Aorta (tissue), 5 donors: ENCODE data around the gene ANAPC2. TPM values are rescaled to one million over a fixed set of nuclear protein-coding genes. Genes with fewer than 3 reads are reported as not detected.

Source experiments
- ATAC-seq: fragments of 200-7000 bp; cut with Tn5 transposase; one replicate; pipeline ENCODE4 v1.9.1; 2022; ENCODE audit warnings: moderate library complexity; ENCODE audit not compliant: low FRiP score
- DNase-seq, 2 donors: peaks; one replicate each; pipeline ENCODE4 v3.0.0-alpha.2; 2020
- H3K27ac ChIP-seq, 2 donors: one replicate each; pipeline ENCODE4 v1.5.1; 2013; ENCODE audit warnings: low read length in 2 of 2, mild to moderate bottlenecking in 2 of 2, moderate library complexity in 2 of 2, control low read depth in 1 of 2, inconsistent platforms in 1 of 2, low read depth in 1 of 2
- H3K27me3 ChIP-seq, 2 donors: one replicate each; pipeline ENCODE4 v1.6.1; 2013; ENCODE audit warnings: control low read depth in 1 of 2, low read length in 1 of 2, mild to moderate bottlenecking in 1 of 2, moderate library complexity in 1 of 2; ENCODE audit not compliant: insufficient read depth in 2 of 2, control insufficient read depth in 1 of 2
- H3K36me3 ChIP-seq, 2 donors: one replicate each; pipeline ENCODE4 v1.6.1; 2013; ENCODE audit warnings: control low read depth in 1 of 2, low read length in 1 of 2, mild to moderate bottlenecking in 1 of 2; ENCODE audit not compliant: insufficient read depth in 2 of 2, control insufficient read depth in 1 of 2
- H3K4me1 ChIP-seq, 2 donors: one replicate each; pipeline ENCODE4 v1.6.1; 2013; ENCODE audit warnings: low read length in 2 of 2, control low read depth in 1 of 2, mild to moderate bottlenecking in 1 of 2, moderate library complexity in 1 of 2; ENCODE audit not compliant: insufficient read depth in 2 of 2, control insufficient read depth in 1 of 2
- H3K4me3 ChIP-seq, 2 donors: one replicate each; pipeline ENCODE4 v1.5.1; 2013; ENCODE audit warnings: low read length in 2 of 2, control low read depth in 1 of 2, mild to moderate bottlenecking in 1 of 2
- H3K9me3 ChIP-seq: one replicate; pipeline ENCODE4 v1.6.1; 2013; ENCODE audit warnings: mild to moderate bottlenecking, low read length; ENCODE audit not compliant: control insufficient read depth
- WGBS, 2 donors: extraction: QIAGEN DNeasy Blood & Tissue Kit; methylation state at CpG; one replicate each; pipeline ENCODE4 v1.1.7; 2013; 5-methylcytosine and 5-hydroxymethylcytosine counted together
- intact Hi-C, 2 donors: fragments of 100-400 bp; cut with DNase I; formaldehyde crosslinking; loops; one replicate each; pipeline versions ENCODE4 v1.14.2 to v1.15.0; 2022
- polyA plus RNA-seq, 2 donors: library from polyadenylated mRNA; stranded (reverse); fragments of 200-250 nt; gene quantifications; one replicate each; pipeline ENCODE4 v1.2.3, GENCODE V29; 2013
- total RNA-seq, 2 donors: library from RNA; stranded (reverse); fragmentation: NEBNext Ultra II Directional; extraction: Animal tissue kit (Norgen Biotek cat#: 25700); gene quantifications; one replicate each; pipeline ENCODE4 v1.2.1, GENCODE V29; 2021
- donor health status: healthy with polysubstance abuse.
- donor health status: Bipolar disorder and iron deficiency.
- donor health status: DM: no; HTN: no; CAD: no.
- donor health status: DM: no; HTN: no; CAD: no.
- donor health status: DM: yes; HTN: yes; CAD: no.

Gene ANAPC2
- total and polyA plus RNA-seq, 4 donors, result 13.3 to 84.5 (median 46.4) TPM

DNA sequence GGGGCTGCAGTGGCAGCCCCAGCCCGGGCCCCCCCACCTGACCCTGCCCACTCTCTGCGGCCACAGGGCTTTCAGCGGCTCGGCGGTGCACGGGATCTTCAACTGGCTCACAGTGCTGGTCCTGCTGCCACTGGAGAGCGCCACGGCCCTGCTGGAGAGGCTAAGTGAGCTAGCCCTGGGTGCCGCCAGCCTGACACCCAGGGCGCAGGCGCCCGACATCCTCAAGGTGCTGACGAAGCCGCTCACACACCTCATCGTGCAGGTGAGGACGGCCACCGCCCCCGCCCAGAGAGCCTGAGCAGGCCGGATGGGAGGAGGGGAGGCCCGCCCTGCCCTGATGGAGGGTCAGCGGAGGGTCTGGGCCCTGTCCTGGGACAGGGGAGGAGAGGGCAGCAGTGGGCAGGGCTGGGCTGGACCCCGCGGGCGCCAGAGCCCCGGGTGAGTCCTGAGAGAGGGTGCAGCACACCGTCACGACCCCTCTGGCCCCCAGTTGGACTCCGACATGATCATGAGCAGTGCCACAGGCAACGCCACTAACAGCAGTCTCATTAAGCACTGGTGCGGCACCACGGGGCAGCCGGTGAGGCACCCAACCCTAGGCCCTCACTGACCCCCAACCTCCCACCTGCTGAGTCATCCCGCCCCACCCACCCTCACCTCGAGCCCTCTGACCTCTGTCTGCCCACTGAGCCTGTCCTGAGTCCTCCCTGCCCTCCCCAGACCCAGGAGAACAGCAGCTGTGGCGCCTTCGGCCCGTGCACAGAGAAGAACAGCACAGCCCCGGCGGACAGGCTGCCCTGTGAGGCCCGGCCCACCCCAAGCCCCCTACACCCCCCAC lies 45.0 kb upstream of the ANAPC2 start:
- ATAC-seq (no peak), DNase-seq (no peak)
- intact Hi-C loops, result no loop called here
- 73 to 78% methylated on average over 34 to 40 of the region's 40 CpGs for WGBS, 2 donors
- Histone ChIP-seq H3K9me3 (no peaks in the 10 kb centered on the region), H3K27me3 (no peaks in the 10 kb centered on the region), H3K4me1 (no peaks in the 10 kb centered on the region), H3K4me3 (no peak overlapping the region), H3K27ac (no peak overlapping the region), H3K36me3 (no peaks in the 10 kb centered on the region)

GRCh38 chr9:137232510-137232909 lies 44.1 kb upstream of the ANAPC2 start:
- Histone ChIP-seq H3K4me3 (no peak overlapping the region), H3K9me3 (no peaks in the 10 kb centered on the region), H3K4me1 (no peaks in the 10 kb centered on the region), H3K36me3 (no peaks in the 10 kb centered on the region), H3K27me3 (no peaks in the 10 kb centered on the region), H3K27ac (no peak overlapping the region)
- ATAC-seq (no peak), DNase-seq (no peak)
- intact Hi-C loops, result no loop called here
- 70 to 80% methylated on average over 23 to 24 of the region's 24 CpGs for WGBS, 2 donors

DNA sequence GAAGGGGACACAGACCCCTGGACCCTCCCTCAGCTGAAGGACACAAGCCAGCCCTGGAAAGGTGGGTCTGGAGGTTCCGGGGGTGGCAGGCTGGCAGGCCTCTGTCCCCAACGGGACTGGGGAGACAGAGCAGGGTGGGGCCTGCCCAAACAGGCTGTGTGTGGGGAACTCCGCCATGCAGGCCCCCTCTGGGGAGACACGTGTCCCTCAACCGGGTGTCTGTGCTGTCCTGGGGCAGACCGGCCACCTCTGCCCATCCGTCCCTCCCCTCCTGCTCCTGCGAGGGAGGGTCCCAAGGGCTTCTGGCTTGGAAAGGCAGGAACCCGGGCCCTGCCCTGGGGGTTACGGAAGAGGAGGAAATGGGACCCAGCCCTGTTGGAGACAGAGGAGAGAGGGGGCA lies 43.7 kb upstream of the ANAPC2 start:
- Histone ChIP-seq H3K4me1 (no peaks in the 10 kb centered on the region), H3K36me3 (no peaks in the 10 kb centered on the region), H3K27ac (no peak overlapping the region), H3K4me3 (no peak overlapping the region), H3K9me3 (no peaks in the 10 kb centered on the region), H3K27me3 (no peaks in the 10 kb centered on the region)
- intact Hi-C loops, result no loop called here
- ATAC-seq (no peak), DNase-seq (no peak)
- 62 to 70% methylated on average over 10 of the region's 10 CpGs for WGBS, 2 donors

GRCh38 chr9:137231372-137232039 lies 43.1 kb upstream of the ANAPC2 start:
- no peaks in the 10 kb centered on the region for H3K4me1 ChIP-seq
- DNase-seq, result no peak
- no peaks in the 10 kb centered on the region for H3K27me3 ChIP-seq
- H3K36me3 ChIP-seq, result no peaks in the 10 kb centered on the region
- no peak overlapping the region for H3K27ac ChIP-seq
- no peaks in the 10 kb centered on the region for H3K9me3 ChIP-seq
- no peak for ATAC-seq
- WGBS, 2 donors, result 82 to 90% methylated on average over 19 to 23 of the region's 23 CpGs
- H3K4me3 ChIP-seq, result no peak overlapping the region
- intact Hi-C loops, result no loop called here

- Histone ChIP-seq H3K4me3 (no peak within 1 kb of the TSS), H3K27ac (no peak within 1 kb of the TSS), H3K4me1 (no peaks in the 10 kb centered on the region), H3K27me3 (no peaks in the 10 kb centered on the region), H3K36me3 (no peaks in the 10 kb centered on the region), H3K9me3 (no peaks in the 10 kb centered on the region)
- no peak for ATAC-seq
- WGBS, 2 donors, result 70 to 78% methylated on average over 13 to 14 of the region's 14 CpGs
- DNase-seq, result no peak
- intact Hi-C loops, result no loop called here
Observed at GRCh38 chr9:137230705-137231371, 42.5 kb upstream of the ANAPC2 start, which contains the start of gene SLC34A3. SLC34A3 (plus strand) TSS chr9:137230901; CDS start chr9:137231703, 802 bp downstream.

GRCh38 chr9:137229903-137230704 lies 41.7 kb upstream of the ANAPC2 start:
- Histone ChIP-seq H3K9me3 (no peaks in the 10 kb centered on the region), H3K27me3 (no peaks in the 10 kb centered on the region), H3K27ac (no peak overlapping the region), H3K36me3 (no peaks in the 10 kb centered on the region), H3K4me1 (no peaks in the 10 kb centered on the region), H3K4me3 (no peak overlapping the region)
- DNase-seq, result no peak
- intact Hi-C loops, result loop anchor here (2.0 to 5.0 kb wide), 2 partner anchors 107 to 108 kb away; no protein-coding TSS in a partner anchor
- ATAC-seq, result no peak
- 60 to 61% methylated on average over 28 to 31 of the region's 31 CpGs for WGBS, 2 donors

GRCh38 chr9:137228968-137229896 lies 40.9 kb upstream of the ANAPC2 start:
- Histone ChIP-seq H3K36me3 (no peaks in the 10 kb centered on the region), H3K9me3 (no peaks in the 10 kb centered on the region), H3K27me3 (no peaks in the 10 kb centered on the region), H3K4me3 (no peak overlapping the region), H3K4me1 (no peaks in the 10 kb centered on the region), H3K27ac (no peak overlapping the region)
- ATAC-seq, result no peak
- WGBS, 2 donors, result 33 to 42% methylated on average over 27 of the region's 27 CpGs
- intact Hi-C loops, result loop anchor here (2.0 to 5.0 kb wide), 2 partner anchors 106 to 107 kb away; no protein-coding TSS in a partner anchor
- DNase-seq, result no peak
